A549 (cell line): ENCODE data around the gene SPANXB1. TPM values are rescaled to one million over a fixed set of nuclear protein-coding genes. Genes with fewer than 3 reads are reported as not detected.

Experiments used
- ATAC-seq, 2 experiments: fragments of 200-7000 bp in 1 of 2; fragments of >200 bp in 1 of 2; cut with Nextera tagmentation in 1 of 2; cut with Tn5 transposase in 1 of 2; 3 replicates each; pipeline versions ENCODE4 v1.8.0 to v1.9.1; 2018 to 2020; ENCODE audit warnings: mild to moderate bottlenecking in 1 of 2, moderate library complexity in 1 of 2
- CTCF ChIA-PET: fragments of 300-600 bp; sonication (Branson Sonifier 250); formaldehyde crosslinking; extraction: SDS; loops from one replicate; lab custom pipeline; 2021; ENCODE audit warnings: antibody characterized with exemption, inconsistent platforms; lab: Yijun Ruan, JAX
- POLR2A ChIA-PET: fragments of 350-600 bp; formaldehyde crosslinking; extraction: SDS; loops from one replicate; lab custom pipeline; 2021; ENCODE audit warnings: antibody characterized with exemption, inconsistent platforms; lab: Yijun Ruan, JAX
- DNase-seq, 2 experiments: peaks; one replicate each; pipeline versions ENCODE4 v3.0.0 to v3.0.0-alpha.2; 2011 to 2016; ENCODE audit warnings: low read depth in 1 of 2, low spot score in 1 of 2
- FAIRE-seq: peaks from 2 replicates; lab custom pipeline; 2011; peaks lifted over from hg19 to GRCh38; lab: Jason Lieb, UNC
- H3K27ac ChIP-seq, 2 experiments: fragments of >200 bp; sonication (Bioruptor Twin); formaldehyde crosslinking; 3 replicates each; pipeline ENCODE4 v1.5.1; 2016 to 2017
- H3K4me1 ChIP-seq: fragments of >200 bp; sonication (Bioruptor Twin); formaldehyde crosslinking; 3 replicates; pipeline ENCODE4 v1.6.1; 2016
- H3K4me2 ChIP-seq: fragments of >200 bp; sonication (Bioruptor Twin); formaldehyde crosslinking; 3 replicates; pipeline ENCODE4 v1.6.1; 2016
- H3K4me3 ChIP-seq: fragments of >200 bp; sonication (Bioruptor Twin); formaldehyde crosslinking; 3 replicates; pipeline ENCODE4 v1.5.1; 2016
- H3K9me3 ChIP-seq: fragments of >200 bp; sonication (Bioruptor Twin); formaldehyde crosslinking; 3 replicates; pipeline ENCODE4 v1.6.1; 2016
- ATOH8 ChIP-seq: fragments of 250-450 bp; sonication (Bioruptor Pico); IDR thresholded peaks from 2 replicates; pipeline ENCODE4 v1.5.0; 2020; ENCODE audit warnings: low read depth, mild to moderate bottlenecking, moderate library complexity
- CBX2 ChIP-seq: fragments of 200-600 bp; sonication (generic); IDR thresholded peaks from 2 replicates; pipeline ENCODE4 v1.6.1; 2016; ENCODE audit warnings: low read depth, mild to moderate bottlenecking, borderline replicate concordance
- CHD2 ChIP-seq: fragments of 150-350 bp; IDR thresholded peaks from 2 replicates; pipeline ENCODE4 v1.6.1; 2014; ENCODE audit warnings: low read length; ENCODE audit not compliant: partially characterized antibody
- CTCF ChIP-seq: fragments of >200 bp; sonication (Bioruptor Twin); formaldehyde crosslinking; IDR thresholded peaks from 3 replicates; pipeline ENCODE4 v1.5.1; 2016
- E2F6 ChIP-seq: IDR thresholded peaks from 2 replicates; pipeline ENCODE4 v1.6.1; 2012; ENCODE audit warnings: low read depth, borderline replicate concordance
- EHMT2 ChIP-seq: fragments of 200-600 bp; sonication (generic); IDR thresholded peaks from 2 replicates; pipeline ENCODE4 v1.6.1; 2016; ENCODE audit warnings: antibody characterized with exemption, low read depth, mild to moderate bottlenecking, moderate library complexity
- EP300 ChIP-seq, 2 experiments: fragments of >200 bp; sonication (Bioruptor Twin); formaldehyde crosslinking; IDR thresholded peaks; 2 replicates in 1 of 2; 3 replicates in 1 of 2; pipeline ENCODE4 v1.6.1; 2016 to 2017
- GATA3 ChIP-seq: IDR thresholded peaks from 2 replicates; pipeline ENCODE4 v1.6.1; 2012; ENCODE audit warnings: borderline replicate concordance
- HOXA7 ChIP-seq: fragments of 250-450 bp; sonication (Bioruptor Pico); IDR thresholded peaks from 2 replicates; pipeline ENCODE4 v1.5.0; 2020; ENCODE audit warnings: mild to moderate bottlenecking, moderate library complexity
- HOXB5 ChIP-seq: fragments of 250-450 bp; sonication (Bioruptor Pico); IDR thresholded peaks from 2 replicates; pipeline ENCODE4 v1.5.0; 2020; ENCODE audit warnings: mild to moderate bottlenecking, moderate library complexity
- JUNB ChIP-seq: fragments of >200 bp; sonication (Bioruptor Twin); formaldehyde crosslinking; IDR thresholded peaks from 2 replicates; pipeline ENCODE4 v1.6.1; 2016
- POLR2A ChIP-seq: IDR thresholded peaks from 2 replicates; pipeline ENCODE4 v1.6.1; 2012; ENCODE audit warnings: mild to moderate bottlenecking, low read length
- SREBF2 ChIP-seq: fragments of 450-650 bp; IDR thresholded peaks from 2 replicates; pipeline ENCODE4 v1.6.1; 2014; ENCODE audit warnings: mild to moderate bottlenecking, moderate library complexity
- ZC3H11A ChIP-seq: fragments of 450-650 bp; IDR thresholded peaks from 2 replicates; pipeline ENCODE4 v1.6.1; 2014; ENCODE audit warnings: antibody characterized with exemption, mild to moderate bottlenecking
- ZSCAN20 ChIP-seq: fragments of 250-450 bp; sonication (Bioruptor Pico); IDR thresholded peaks from 2 replicates; pipeline ENCODE4 v1.8.0; 2022; ENCODE audit warnings: mild to moderate bottlenecking, moderate library complexity
- WGBS: methylation state at CpG from one replicate; pipeline ENCODE4 v1.1.6; 2017; ENCODE audit errors: missing lambda C conversion rate; 5-methylcytosine and 5-hydroxymethylcytosine counted together
- polyA plus RNA-seq, 4 experiments: library from polyadenylated mRNA; depleted of rRNA in 3 of 4; stranded (reverse); fragments of >200 nt; fragmentation: RNase III in 1 of 4; extraction: RNeasy Plus Mini Kit Qiagen cat#74134 plus additional on column Dnase treatment in 1 of 4; gene quantifications; 2 replicates in 3 of 4; 3 replicates in 1 of 4; pipeline ENCODE4 v1.2.3, GENCODE V29; 2011 to 2017
- TF ChIP-seq, protein P1 (sequence below): fragments of 200-600 bp; sonication (generic); IDR thresholded peaks from 2 replicates; pipeline ENCODE4 v1.6.1; 2016; ENCODE audit warnings: antibody characterized with exemption, mild to moderate bottlenecking, moderate library complexity
- TF ChIP-seq, protein P2 (sequence below): fragments of 450-650 bp; IDR thresholded peaks from 2 replicates; pipeline ENCODE4 v1.6.1; 2014; ENCODE audit warnings: antibody characterized with exemption
- TF ChIP-seq, protein P3 (sequence below): fragments of 250-450 bp; sonication (Bioruptor Pico); IDR thresholded peaks from 2 replicates; pipeline ENCODE4 v1.5.0; 2021; ENCODE audit warnings: mild to moderate bottlenecking, moderate library complexity, borderline replicate concordance

SPANXB1 gene
- polyA plus RNA-seq, 2 of the 4 experiments (the other 2 are of a cell fraction) = 1.8 to 2.8 TPM

GRCh38 chrX:140971099-140971795 is 31.1 kb upstream of the SPANXB1 start:
- DNase-seq = no peak
- H3K4me1 ChIP-seq = no peaks in the 10 kb centered on the region
- ChIA-PET POLR2A (no interaction called here), CTCF (interaction anchor here (1.5 kb wide), 1 partner anchor 38 kb away, joined by 4 read pairs; no protein-coding TSS in a partner anchor)
- 81% methylated on average over 4 of the region's 4 CpGs for WGBS
- FAIRE-seq = peak; percentile 13
- no peak overlapping the region for H3K4me2 ChIP-seq
- H3K27ac ChIP-seq = no peak overlapping the region
- no peak for ATAC-seq
- no peak overlapping the region for H3K4me3 ChIP-seq
- no peaks in the 10 kb centered on the region for H3K9me3 ChIP-seq
- TF ChIP-seq EHMT2 (no peak), CTCF (no peak), JUNB (no peak), HOXB5 (no peak), CHD2 (no peak), EP300 (IDR thresholded peaks at IDR 0.05) (no peak), SREBF2 (no peak), ZSCAN20 (CRISPR knock-in tag) (no peak), CBX2 (no peak), ZC3H11A (no peak), HOXA7 (no peak), GATA3 (no peak), E2F6 (no peak), POLR2A (no peak), ATOH8 (CRISPR knock-in tag) (no peak)
- TF ChIP-seq, protein P1, sequence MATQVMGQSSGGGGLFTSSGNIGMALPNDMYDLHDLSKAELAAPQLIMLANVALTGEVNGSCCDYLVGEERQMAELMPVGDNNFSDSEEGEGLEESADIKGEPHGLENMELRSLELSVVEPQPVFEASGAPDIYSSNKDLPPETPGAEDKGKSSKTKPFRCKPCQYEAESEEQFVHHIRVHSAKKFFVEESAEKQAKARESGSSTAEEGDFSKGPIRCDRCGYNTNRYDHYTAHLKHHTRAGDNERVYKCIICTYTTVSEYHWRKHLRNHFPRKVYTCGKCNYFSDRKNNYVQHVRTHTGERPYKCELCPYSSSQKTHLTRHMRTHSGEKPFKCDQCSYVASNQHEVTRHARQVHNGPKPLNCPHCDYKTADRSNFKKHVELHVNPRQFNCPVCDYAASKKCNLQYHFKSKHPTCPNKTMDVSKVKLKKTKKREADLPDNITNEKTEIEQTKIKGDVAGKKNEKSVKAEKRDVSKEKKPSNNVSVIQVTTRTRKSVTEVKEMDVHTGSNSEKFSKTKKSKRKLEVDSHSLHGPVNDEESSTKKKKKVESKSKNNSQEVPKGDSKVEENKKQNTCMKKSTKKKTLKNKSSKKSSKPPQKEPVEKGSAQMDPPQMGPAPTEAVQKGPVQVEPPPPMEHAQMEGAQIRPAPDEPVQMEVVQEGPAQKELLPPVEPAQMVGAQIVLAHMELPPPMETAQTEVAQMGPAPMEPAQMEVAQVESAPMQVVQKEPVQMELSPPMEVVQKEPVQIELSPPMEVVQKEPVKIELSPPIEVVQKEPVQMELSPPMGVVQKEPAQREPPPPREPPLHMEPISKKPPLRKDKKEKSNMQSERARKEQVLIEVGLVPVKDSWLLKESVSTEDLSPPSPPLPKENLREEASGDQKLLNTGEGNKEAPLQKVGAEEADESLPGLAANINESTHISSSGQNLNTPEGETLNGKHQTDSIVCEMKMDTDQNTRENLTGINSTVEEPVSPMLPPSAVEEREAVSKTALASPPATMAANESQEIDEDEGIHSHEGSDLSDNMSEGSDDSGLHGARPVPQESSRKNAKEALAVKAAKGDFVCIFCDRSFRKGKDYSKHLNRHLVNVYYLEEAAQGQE = no peak
- TF ChIP-seq, protein P2, sequence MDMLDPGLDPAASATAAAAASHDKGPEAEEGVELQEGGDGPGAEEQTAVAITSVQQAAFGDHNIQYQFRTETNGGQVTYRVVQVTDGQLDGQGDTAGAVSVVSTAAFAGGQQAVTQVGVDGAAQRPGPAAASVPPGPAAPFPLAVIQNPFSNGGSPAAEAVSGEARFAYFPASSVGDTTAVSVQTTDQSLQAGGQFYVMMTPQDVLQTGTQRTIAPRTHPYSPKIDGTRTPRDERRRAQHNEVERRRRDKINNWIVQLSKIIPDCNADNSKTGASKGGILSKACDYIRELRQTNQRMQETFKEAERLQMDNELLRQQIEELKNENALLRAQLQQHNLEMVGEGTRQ = no peak
- TF ChIP-seq, protein P3, sequence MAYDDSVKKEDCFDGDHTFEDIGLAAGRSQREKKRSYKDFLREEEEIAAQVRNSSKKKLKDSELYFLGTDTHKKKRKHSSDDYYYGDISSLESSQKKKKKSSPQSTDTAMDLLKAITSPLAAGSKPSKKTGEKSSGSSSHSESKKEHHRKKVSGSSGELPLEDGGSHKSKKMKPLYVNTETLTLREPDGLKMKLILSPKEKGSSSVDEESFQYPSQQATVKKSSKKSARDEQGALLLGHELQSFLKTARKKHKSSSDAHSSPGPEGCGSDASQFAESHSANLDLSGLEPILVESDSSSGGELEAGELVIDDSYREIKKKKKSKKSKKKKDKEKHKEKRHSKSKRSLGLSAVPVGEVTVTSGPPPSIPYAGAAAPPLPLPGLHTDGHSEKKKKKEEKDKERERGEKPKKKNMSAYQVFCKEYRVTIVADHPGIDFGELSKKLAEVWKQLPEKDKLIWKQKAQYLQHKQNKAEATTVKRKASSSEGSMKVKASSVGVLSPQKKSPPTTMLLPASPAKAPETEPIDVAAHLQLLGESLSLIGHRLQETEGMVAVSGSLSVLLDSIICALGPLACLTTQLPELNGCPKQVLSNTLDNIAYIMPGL (CRISPR knock-in tag) = no peak
- TF ChIP-seq, all 56 proteins: peak for 0
